Muscle layer of colon (tissue), 2 donors: ENCODE data around the gene SYT1.

Experiments used
- H3K27ac ChIP-seq: one replicate; pipeline ENCODE4 v1.7.0; 2013; ENCODE audit warnings: low read depth, mild to moderate bottlenecking, low read length, moderate library complexity
- H3K27me3 ChIP-seq, 2 donors: one replicate each; pipeline ENCODE4 v1.7.0; 2013; ENCODE audit warnings: low read length in 2 of 2, mild to moderate bottlenecking in 2 of 2; ENCODE audit not compliant: insufficient read depth in 2 of 2, control insufficient read depth in 1 of 2
- H3K36me3 ChIP-seq: one replicate; pipeline ENCODE4 v1.7.0; 2013; ENCODE audit warnings: mild to moderate bottlenecking, low read length; ENCODE audit not compliant: insufficient read depth
- H3K4me1 ChIP-seq: one replicate; pipeline ENCODE4 v1.7.0; 2013; ENCODE audit warnings: mild to moderate bottlenecking, low read length; ENCODE audit not compliant: insufficient read depth
- H3K4me3 ChIP-seq, 2 donors: one replicate each; pipeline ENCODE4 v1.7.0; 2013; ENCODE audit warnings: low read length in 2 of 2, low read depth in 1 of 2, mild to moderate bottlenecking in 1 of 2, moderate library complexity in 1 of 2
- H3K9ac ChIP-seq: one replicate; pipeline ENCODE4 v1.7.0; 2013; ENCODE audit warnings: low read length
- H3K9me3 ChIP-seq: one replicate; pipeline ENCODE4 v1.7.0; 2013; ENCODE audit warnings: mild to moderate bottlenecking, low read length
- donor health status: abdominal sarcoma.
- donor health status: Adenocarcinoma of cecum.

SYT1 gene

DNA sequence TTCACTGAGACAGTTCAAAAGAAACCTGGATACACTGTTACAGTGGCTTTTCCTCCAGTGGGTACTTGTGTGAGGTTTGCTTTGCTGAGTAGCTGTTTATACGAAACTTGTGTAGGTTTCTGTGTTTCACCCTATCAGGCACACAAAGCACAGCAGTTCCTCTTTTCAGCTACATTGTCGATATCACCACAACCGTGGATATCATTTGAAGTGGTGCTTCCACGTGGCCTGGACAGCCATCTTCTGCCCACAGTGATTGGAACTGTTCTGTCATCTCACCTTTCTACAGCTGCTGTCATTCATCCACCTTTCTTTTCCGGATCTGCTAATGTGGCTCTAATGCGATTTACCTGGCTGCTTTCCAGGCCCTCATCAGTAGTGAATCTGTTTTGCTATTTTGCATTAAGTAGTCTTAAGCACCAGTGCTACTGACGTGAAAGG is 368.8 kb downstream of the SYT1 start:
- no peaks in the 10 kb centered on the region for H3K9me3 ChIP-seq

GRCh38 chr12:79236920-79237319 is 372.3 kb downstream of the SYT1 start:
- no peak overlapping the region for H3K4me3 ChIP-seq
- H3K27me3 ChIP-seq, result no peaks in the 10 kb centered on the region
- H3K27ac ChIP-seq, result no peak overlapping the region
- no peaks in the 10 kb centered on the region for H3K9me3 ChIP-seq
- no peak overlapping the region for H3K9ac ChIP-seq
- no peaks in the 10 kb centered on the region for H3K4me1 ChIP-seq
- no peaks in the 10 kb centered on the region for H3K36me3 ChIP-seq

More for the DNA sequence above, 368.8 kb downstream of the SYT1 start:
- Histone ChIP-seq H3K27ac (no peak overlapping the region), H3K9ac (no peak overlapping the region), H3K27me3 (no peaks in the 10 kb centered on the region), H3K4me3 (no peak overlapping the region), H3K4me1 (no peaks in the 10 kb centered on the region), H3K36me3 (no peaks in the 10 kb centered on the region)

GRCh38 chr12:79238246-79238645 is 373.7 kb downstream of the SYT1 start:
- no peaks in the 10 kb centered on the region for H3K4me1 ChIP-seq
- H3K9me3 ChIP-seq, result no peaks in the 10 kb centered on the region
- H3K36me3 ChIP-seq, result no peaks in the 10 kb centered on the region
- H3K4me3 ChIP-seq, result no peak overlapping the region
- no peaks in the 10 kb centered on the region for H3K27me3 ChIP-seq
- no peak overlapping the region for H3K27ac ChIP-seq
- H3K9ac ChIP-seq, result no peak overlapping the region

GRCh38 chr12:79247494-79247893 is 382.9 kb downstream of the SYT1 start:
- H3K27ac ChIP-seq, result no peak overlapping the region
- no peak overlapping the region for H3K9ac ChIP-seq
- H3K4me3 ChIP-seq, result no peak overlapping the region
- H3K27me3 ChIP-seq, result no peaks in the 10 kb centered on the region
- H3K4me1 ChIP-seq, result no peaks in the 10 kb centered on the region
- H3K9me3 ChIP-seq, result no peaks in the 10 kb centered on the region
- no peaks in the 10 kb centered on the region for H3K36me3 ChIP-seq

- Histone ChIP-seq H3K27ac (no peak overlapping the region), H3K36me3 (no peaks in the 10 kb centered on the region), H3K4me1 (no peaks in the 10 kb centered on the region), H3K27me3 (no peaks in the 10 kb centered on the region), H3K4me3 (no peak overlapping the region), H3K9ac (no peak overlapping the region), H3K9me3 (no peaks in the 10 kb centered on the region)
Observed at GRCh38 chr12:79250186-79250585, 385.6 kb downstream of the SYT1 start.

GRCh38 chr12:79250960-79251755 is 386.6 kb downstream of the SYT1 start:
- Histone ChIP-seq H3K27me3 (no peaks in the 10 kb centered on the region), H3K27ac (no peak overlapping the region)

DNA sequence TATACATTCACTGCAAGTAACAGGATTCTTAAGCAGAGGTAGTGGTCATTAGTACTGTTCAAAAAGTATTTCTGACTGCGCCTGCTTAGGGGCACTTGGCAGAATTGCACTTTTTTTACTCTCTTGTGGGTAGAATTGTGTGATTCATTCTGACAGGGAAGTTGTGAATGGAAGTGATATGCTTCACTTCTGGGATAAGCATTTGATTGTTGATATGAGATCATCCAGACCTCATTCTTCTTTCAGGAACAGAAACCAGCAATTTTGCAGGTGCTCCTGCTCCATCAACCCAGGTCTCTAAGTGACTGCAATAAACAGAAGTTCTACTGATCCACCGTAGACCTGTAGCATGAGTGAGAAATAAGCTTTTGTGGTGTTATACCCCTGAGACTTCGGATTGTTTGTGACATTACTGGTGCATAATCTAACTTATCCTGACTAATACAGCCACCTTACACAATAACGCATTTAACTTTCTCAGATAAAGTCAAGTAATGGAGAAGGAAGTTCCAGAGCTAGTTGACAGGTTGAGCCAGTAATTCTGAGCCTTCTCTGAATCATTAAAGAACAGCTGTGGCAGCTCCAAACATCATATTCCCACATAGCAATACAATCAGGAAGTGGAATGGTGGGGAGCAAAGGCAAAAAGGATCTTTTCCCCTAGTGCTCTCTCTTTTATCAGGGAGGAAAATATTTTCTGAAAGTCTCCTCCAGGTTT is 387.9 kb downstream of the SYT1 start:
- no peak overlapping the region for H3K4me3 ChIP-seq
- H3K9ac ChIP-seq, result no peak overlapping the region
- no peak overlapping the region for H3K27ac ChIP-seq
- H3K27me3 ChIP-seq, result no peaks in the 10 kb centered on the region
- H3K4me1 ChIP-seq, result no peaks in the 10 kb centered on the region
- no peaks in the 10 kb centered on the region for H3K36me3 ChIP-seq
- no peaks in the 10 kb centered on the region for H3K9me3 ChIP-seq

More at GRCh38 chr12:79250960-79251755, 386.6 kb downstream of the SYT1 start:
- Histone ChIP-seq H3K9me3 (no peaks in the 10 kb centered on the region), H3K4me1 (no peaks in the 10 kb centered on the region), H3K4me3 (no peak overlapping the region), H3K9ac (no peak overlapping the region), H3K36me3 (no peaks in the 10 kb centered on the region)

- no peaks in the 10 kb centered on the region for H3K27me3 ChIP-seq
- H3K4me1 ChIP-seq, result no peaks in the 10 kb centered on the region
- H3K9me3 ChIP-seq, result no peaks in the 10 kb centered on the region
- no peaks in the 10 kb centered on the region for H3K36me3 ChIP-seq
- no peak overlapping the region for H3K4me3 ChIP-seq
- no peak overlapping the region for H3K9ac ChIP-seq
- H3K27ac ChIP-seq, result no peak overlapping the region
Observed at GRCh38 chr12:79255288-79255687, 390.7 kb downstream of the SYT1 start.

- H3K9me3 ChIP-seq, result no peaks in the 10 kb centered on the region
- no peak overlapping the region for H3K27ac ChIP-seq
- H3K4me3 ChIP-seq, result no peak overlapping the region
- no peaks in the 10 kb centered on the region for H3K36me3 ChIP-seq
- no peaks in the 10 kb centered on the region for H3K4me1 ChIP-seq
- no peaks in the 10 kb centered on the region for H3K27me3 ChIP-seq
- no peak overlapping the region for H3K9ac ChIP-seq
Observed at GRCh38 chr12:79260923-79261322, 396.3 kb downstream of the SYT1 start.

DNA sequence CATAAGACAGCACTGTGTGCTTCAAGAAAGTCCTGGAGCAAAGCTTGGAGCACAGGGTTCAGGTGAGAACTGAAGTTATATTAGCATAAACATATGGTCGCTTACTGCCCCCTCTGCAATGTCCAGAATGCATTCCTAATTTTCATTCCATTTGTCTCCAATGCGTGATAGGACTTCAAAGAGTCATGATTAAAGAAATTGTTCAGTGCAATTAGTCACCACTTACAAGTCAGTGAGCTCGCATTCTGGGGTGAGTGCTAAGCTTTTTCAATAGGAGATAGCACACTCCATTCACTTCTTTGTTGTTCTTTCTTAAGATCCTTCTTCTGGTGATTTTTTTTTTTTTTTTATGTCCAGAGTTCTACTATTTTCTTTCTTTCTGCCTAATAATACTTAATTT is 398.4 kb downstream of the SYT1 start:
- H3K4me1 ChIP-seq, result no peaks in the 10 kb centered on the region
- H3K4me3 ChIP-seq, result no peak overlapping the region
- H3K9me3 ChIP-seq, result no peaks in the 10 kb centered on the region
- no peaks in the 10 kb centered on the region for H3K36me3 ChIP-seq
- no peaks in the 10 kb centered on the region for H3K27me3 ChIP-seq
- H3K9ac ChIP-seq, result no peak overlapping the region
- no peak overlapping the region for H3K27ac ChIP-seq

DNA sequence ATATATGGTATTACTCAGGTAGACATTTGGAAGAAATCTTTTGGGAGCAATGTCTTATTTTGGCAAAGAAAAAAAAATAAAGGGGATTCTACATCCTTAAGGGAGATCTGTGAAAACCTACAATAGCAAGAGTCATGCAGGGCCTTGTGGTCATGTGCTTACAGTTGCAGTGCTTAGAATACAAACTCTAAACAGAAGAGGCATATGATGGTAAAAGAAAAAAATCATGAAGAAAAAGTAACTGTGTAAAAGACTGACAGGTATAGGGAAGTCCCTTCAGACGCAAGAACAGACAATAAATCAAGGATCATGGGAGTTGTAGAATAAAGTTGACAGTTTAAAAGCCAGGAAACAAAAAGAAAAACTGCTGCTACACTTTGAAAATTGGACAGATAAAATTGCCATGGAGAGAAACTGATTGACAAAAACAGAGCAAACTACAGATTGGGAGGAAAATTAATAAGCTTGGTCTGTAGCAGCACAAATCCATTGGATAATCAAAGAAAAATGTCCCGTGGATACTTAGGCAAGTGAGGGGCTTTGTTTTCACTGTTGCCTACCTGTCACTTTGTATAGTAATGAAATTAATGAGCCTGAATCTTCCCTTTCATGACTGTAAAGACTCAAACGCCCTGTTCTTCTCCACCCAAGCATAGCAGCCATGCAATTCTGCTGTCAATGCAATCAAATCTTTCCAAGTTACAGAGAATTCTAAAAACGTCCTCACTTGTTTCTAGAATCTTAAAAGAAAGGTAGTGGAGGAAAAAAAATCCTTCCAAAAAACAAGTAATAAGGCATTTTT is 402.0 kb downstream of the SYT1 start:
- Histone ChIP-seq H3K4me1 (no peaks in the 10 kb centered on the region), H3K9ac (no peak overlapping the region), H3K27me3 (no peaks in the 10 kb centered on the region), H3K9me3 (no peaks in the 10 kb centered on the region), H3K27ac (no peak overlapping the region), H3K4me3 (no peak overlapping the region), H3K36me3 (no peaks in the 10 kb centered on the region)
